Ovary (tissue), 10 donors: Measurements from ENCODE around the gene NFKBIZ. TPM values are rescaled to one million over a fixed set of nuclear protein-coding genes. Genes with fewer than 3 reads are reported as not detected.

Experiments used
- DNase-seq, 5 donors: peaks; one replicate each; pipeline ENCODE4 v3.0.0-alpha.2; 2019 to 2020
- H3K27ac ChIP-seq, 2 donors: fragments of 200-600 bp; one replicate each; pipeline versions ENCODE4 v1.5.1 to v1.8.0; 2019 to 2022
- H3K27me3 ChIP-seq: fragments of 200-600 bp; one replicate; pipeline ENCODE4 v1.8.0; 2022
- H3K36me3 ChIP-seq: fragments of 200-600 bp; sonication (generic); one replicate; pipeline ENCODE4 v1.5.1; 2019
- H3K4me1 ChIP-seq: one replicate; pipeline ENCODE4 v1.8.1; 2013; ENCODE audit warnings: mild to moderate bottlenecking, moderate library complexity; ENCODE audit not compliant: insufficient read depth
- H3K4me3 ChIP-seq: fragments of 200-600 bp; sonication (generic); one replicate; pipeline ENCODE4 v1.5.1; 2017
- H3K9me3 ChIP-seq, 2 donors: fragments of 200-600 bp in 1 of 2; sonication (generic) in 1 of 2; one replicate each; pipeline versions ENCODE4 v1.5.1 to v1.8.1; 2013 to 2019; ENCODE audit warnings: mild to moderate bottlenecking in 1 of 2, moderate library complexity in 1 of 2
- EP300 ChIP-seq: sonication (generic); formaldehyde crosslinking; IDR thresholded peaks from one replicate; pipeline ENCODE4 v1.6.1; 2017; ENCODE audit warnings: antibody characterized with exemption
- POLR2A ChIP-seq: fragments of 450-650 bp; IDR thresholded peaks from one replicate; pipeline ENCODE4 v1.6.1; 2017; ENCODE audit warnings: antibody characterized with exemption, mild to moderate bottlenecking, moderate library complexity
- WGBS, 3 donors: extraction: QIAGEN DNeasy Blood & Tissue Kit in 1 of 3; methylation state at CpG; one replicate each; pipeline versions ENCODE4 v1.1.5 to v1.1.7; 2013 to 2017; 5-methylcytosine and 5-hydroxymethylcytosine counted together
- intact Hi-C, 4 donors: fragments of 100-400 bp; cut with DNase I; formaldehyde crosslinking; loops; one replicate each; pipeline versions ENCODE4 v1.11.0 to v1.15.1; 2022 to 2023
- long read RNA-seq, 3 donors: library from polyadenylated mRNA in 2 of 3; unstranded in 2 of 3; transcript quantifications; one replicate each; pipeline ENCODE4 v2.0.0 and lab custom pipeline, GENCODE V29; 2021 to 2026
- polyA plus RNA-seq, 2 donors: library from polyadenylated mRNA; stranded (reverse); fragments of 200-250 nt in 1 of 2; fragments of 350-450 nt in 1 of 2; fragmentation: Illumina TruSeq in 1 of 2; extraction: RNeasy Lipid Tissue Mini Kit (QIAGEN cat#74804) in 1 of 2; gene quantifications; one replicate each; pipeline ENCODE4 v1.2.3, GENCODE V29; 2013 to 2014
- total RNA-seq, 7 donors: library from RNA; depleted of rRNA in 2 of 7; stranded (reverse); fragments of >200 nt in 2 of 7; fragmentation: NEBNext Ultra II Directional in 3 of 7; extraction: Animal tissue kit (Norgen Biotek cat#: 25700) in 3 of 7; gene quantifications; one replicate each; pipeline versions ENCODE4 v1.1.0 to v1.2.4, GENCODE V29; 2016 to 2023
- TF ChIP-seq, protein P1 (sequence below), 3 donors: fragments of 450-650 bp in 2 of 3; fragments of 200-600 bp in 1 of 3; IDR thresholded peaks; one replicate each; pipeline versions ENCODE4 v1.5.1 to v1.8.0; 2016 to 2022; ENCODE audit warnings: antibody characterized with exemption in 3 of 3, mild to moderate bottlenecking in 1 of 3
- donor health status: DM: no; HTN: no; CAD: no; lungs with moderate emphysema.
- donor health status: DM: no; HTN: no; CAD: no.
- donor health status: Bipolar disorder and iron deficiency.
- donor health status: DM: yes; HTN: yes; CAD: no.
- donor health status: DM: no; HTN: no; CAD: no.
- donor health status: DM: yes; HTN: yes; CAD: no.

Gene NFKBIZ
- 100 to 1,000 TPM in 1 of 7 donors, 10 to 100 TPM in 6; 29.2 to 194 (median 45.5) TPM for total RNA-seq
- polyA plus RNA-seq: 10 to 100 TPM in 1 of 2 donors, 1 to 10 TPM in 1; 7.5 to 18.8 TPM
- long read RNA-seq, donor 1, partial matches to known transcripts: 4 of 16 reads
- long read RNA-seq, donor 1, other reads (novel, unspliced or antisense): 4 of 16 reads
- long read RNA-seq, donor 2: 0 reads
- long read RNA-seq, donor 3, partial matches to known transcripts: 6 of 19 reads
- long read RNA-seq, donor 3, other reads (novel, unspliced or antisense): 9 of 19 reads

DNA sequence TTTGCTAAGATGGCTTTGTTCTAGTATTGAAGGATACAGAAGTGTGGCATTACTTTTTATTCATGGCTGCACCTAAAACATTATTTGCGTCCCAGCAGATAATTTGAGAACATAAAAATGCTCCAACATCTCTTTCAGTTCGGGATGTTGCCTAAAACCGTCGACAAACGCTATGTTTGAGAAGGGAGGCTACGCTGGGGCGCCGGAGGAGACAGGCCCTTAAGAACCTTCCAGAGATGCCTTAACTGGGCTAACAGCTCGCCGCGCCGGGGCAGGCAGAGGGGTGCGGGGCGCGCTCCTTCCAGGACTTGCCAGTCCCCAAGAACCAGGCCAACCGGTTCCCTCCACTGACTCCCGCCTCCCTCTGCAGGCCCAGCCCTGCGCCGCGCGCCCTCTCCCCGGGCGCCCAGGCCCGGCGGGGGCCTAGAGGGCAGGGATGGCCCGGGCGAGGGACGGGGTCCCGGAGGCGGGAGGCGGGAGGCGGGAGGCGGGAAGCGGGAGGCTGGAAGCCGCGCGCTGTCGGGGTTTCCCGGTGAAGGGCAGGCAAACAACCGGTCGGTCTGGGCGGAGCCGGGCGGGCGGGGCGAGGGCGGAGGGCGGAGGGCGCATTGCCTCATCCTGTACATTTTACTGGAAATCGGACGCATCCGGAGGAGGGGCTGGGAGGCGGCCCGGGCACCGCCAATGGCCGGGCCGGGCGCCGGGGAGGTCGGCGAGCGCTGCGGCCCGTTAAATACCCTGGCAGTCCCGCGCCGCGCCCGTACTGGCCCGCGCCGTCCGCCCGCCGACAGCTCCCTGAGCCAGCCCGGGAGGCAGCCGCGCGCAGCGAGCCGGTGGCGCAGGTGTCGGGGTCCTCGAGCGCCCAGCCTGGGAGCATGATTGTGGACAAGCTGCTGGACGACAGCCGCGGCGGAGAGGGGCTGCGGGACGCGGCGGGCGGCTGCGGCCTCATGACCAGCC, at the start of gene NFKBIZ:
Gene NFKBIZ, plus strand, starts transcription at position 761 of the 960 bp plus-strand sequence. Its CDS starts 115 bp downstream, at position 876.
- Histone ChIP-seq H3K4me1 (peaks cover 4% of the 10 kb centered on the region), H3K36me3 (no peaks in the 10 kb centered on the region), H3K4me3 (peak within 1 kb of the TSS; percentile 76), H3K27ac (peak within 1 kb of the TSS; percentile 98 to 99), H3K9me3 (no peaks in the 10 kb centered on the region), H3K27me3 (no peaks in the 10 kb centered on the region)
- DNase-seq: peak; percentile 95 to 97 (median 97)
- WGBS, 3 donors: 1 to 2% (median 2%) methylated on average over 38 to 95 of the region's 95 CpGs
- intact Hi-C loops: loop anchor here in 2 of 4 donors (5.0 kb wide), 2 partner anchors 162 to 333 kb away; partner anchors contain the start of gene RPL24 (in 1 of the 2)
- TF ChIP-seq, protein P1, sequence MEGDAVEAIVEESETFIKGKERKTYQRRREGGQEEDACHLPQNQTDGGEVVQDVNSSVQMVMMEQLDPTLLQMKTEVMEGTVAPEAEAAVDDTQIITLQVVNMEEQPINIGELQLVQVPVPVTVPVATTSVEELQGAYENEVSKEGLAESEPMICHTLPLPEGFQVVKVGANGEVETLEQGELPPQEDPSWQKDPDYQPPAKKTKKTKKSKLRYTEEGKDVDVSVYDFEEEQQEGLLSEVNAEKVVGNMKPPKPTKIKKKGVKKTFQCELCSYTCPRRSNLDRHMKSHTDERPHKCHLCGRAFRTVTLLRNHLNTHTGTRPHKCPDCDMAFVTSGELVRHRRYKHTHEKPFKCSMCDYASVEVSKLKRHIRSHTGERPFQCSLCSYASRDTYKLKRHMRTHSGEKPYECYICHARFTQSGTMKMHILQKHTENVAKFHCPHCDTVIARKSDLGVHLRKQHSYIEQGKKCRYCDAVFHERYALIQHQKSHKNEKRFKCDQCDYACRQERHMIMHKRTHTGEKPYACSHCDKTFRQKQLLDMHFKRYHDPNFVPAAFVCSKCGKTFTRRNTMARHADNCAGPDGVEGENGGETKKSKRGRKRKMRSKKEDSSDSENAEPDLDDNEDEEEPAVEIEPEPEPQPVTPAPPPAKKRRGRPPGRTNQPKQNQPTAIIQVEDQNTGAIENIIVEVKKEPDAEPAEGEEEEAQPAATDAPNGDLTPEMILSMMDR (IDR thresholded peaks at IDR 0.05): no peak
- TF ChIP-seq POLR2A (peak; percentile 98), EP300 (peak; percentile 87)

DNA sequence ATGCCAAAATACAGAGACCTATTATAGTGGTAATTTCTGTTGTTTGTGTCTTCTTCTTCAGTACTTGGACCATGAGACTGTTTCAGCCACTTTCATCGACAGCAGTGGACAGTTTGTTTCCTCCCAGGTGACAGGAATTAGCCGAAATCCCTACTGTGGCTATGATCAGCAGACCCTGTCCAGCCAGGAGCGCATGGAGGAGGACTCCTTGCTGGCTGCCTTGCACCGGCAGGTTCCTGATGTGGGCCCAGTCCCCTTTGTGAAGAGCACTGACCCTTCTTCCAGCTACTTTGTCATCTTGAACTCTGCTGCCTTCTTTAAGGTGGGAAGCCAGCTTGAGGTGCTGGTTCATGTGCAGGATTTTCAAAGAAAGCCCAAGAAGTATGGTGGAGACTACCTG, 48.1 kb upstream of the NFKBIZ start:
- intact Hi-C loops: loop anchor here in 2 of 4 donors (1.0 to 10.0 kb wide), 2 partner anchors 400 to 734 kb away; no protein-coding TSS in a partner anchor
- Histone ChIP-seq H3K27ac (no peak overlapping the region), H3K4me3 (no peak overlapping the region), H3K9me3 (no peaks in the 10 kb centered on the region), H3K4me1 (peaks cover 2% of the 10 kb centered on the region), H3K36me3 (no peaks in the 10 kb centered on the region), H3K27me3 (no peaks in the 10 kb centered on the region)
- DNase-seq: no peak
- no peak for TF ChIP-seq POLR2A
- TF ChIP-seq, protein P1 (IDR thresholded peaks at IDR 0.05): no peak
- no peak for TF ChIP-seq EP300
- 84 to 88% (median 85%) methylated on average over 4 of the region's 4 CpGs for WGBS, 3 donors

- no peak for DNase-seq
- Histone ChIP-seq H3K36me3 (no peaks in the 10 kb centered on the region), H3K4me3 (no peak overlapping the region), H3K4me1 (peaks cover 2% of the 10 kb centered on the region), H3K27ac (no peak overlapping the region), H3K9me3 (no peaks in the 10 kb centered on the region), H3K27me3 (no peaks in the 10 kb centered on the region)
- intact Hi-C loops: loop anchor here in 1 of 4 donors (10.0 kb wide), 1 partner anchor 733 kb away; no protein-coding TSS in a partner anchor
- TF ChIP-seq EP300 (no peak), POLR2A (no peak)
- TF ChIP-seq, protein P1 (IDR thresholded peaks at IDR 0.05): no peak
- 80 to 91% (median 82%) methylated on average over 2 of the region's 2 CpGs for WGBS, 3 donors
Measured at GRCh38 chr3:101802179-101802578, 47.1 kb upstream of the NFKBIZ start.

- H3K36me3 ChIP-seq: no peaks in the 10 kb centered on the region
- peak in 3 of 5 donors; percentile 21 to 63 (median 30) for DNase-seq
- TF ChIP-seq, protein P1 (IDR thresholded peaks at IDR 0.05): peak; percentile 42 to 74 (median 65)
- TF ChIP-seq POLR2A: no peak
- intact Hi-C loops: loop anchor here in 1 of 4 donors (10.0 kb wide), 1 partner anchor 732 kb away; no protein-coding TSS in a partner anchor
- H3K4me1 ChIP-seq: peaks cover 2% of the 10 kb centered on the region
- H3K4me3 ChIP-seq: no peak overlapping the region
- H3K27me3 ChIP-seq: no peaks in the 10 kb centered on the region
- H3K9me3 ChIP-seq: no peaks in the 10 kb centered on the region
- no peak overlapping the region for H3K27ac ChIP-seq
- 77 to 80% (median 78%) methylated on average over 9 of the region's 9 CpGs for WGBS, 3 donors
Measured at GRCh38 chr3:101803173-101803782, 46.0 kb upstream of the NFKBIZ start.
